RWPE1 (cell line): ENCODE results near the gene PAPPA.

ENCODE experiments used
- CTCF ChIA-PET: fragments of 350-600 bp; sonication (Branson Sonifier 250); formaldehyde crosslinking; extraction: SDS; loops from one replicate; lab custom pipeline; 2021; lab: Yijun Ruan, JAX
- POLR2A ChIA-PET: fragments of 400-600 bp; formaldehyde crosslinking; extraction: SDS; loops from one replicate; lab custom pipeline; 2020; ENCODE audit warnings: antibody characterized with exemption; ENCODE audit not compliant: low non-redundant PET; lab: Yijun Ruan, JAX
- DNase-seq: peaks from one replicate; pipeline ENCODE4 v3.0.0; 2012; ENCODE audit warnings: low spot score
- H3K27ac ChIP-seq: fragments of 450-650 bp; 2 replicates; pipeline ENCODE4 v1.5.1; 2017
- TF ChIP-seq, protein P1 (sequence below): fragments of 450-650 bp; conservative IDR thresholded peaks from 2 replicates; pipeline ENCODE4 v1.5.1; 2017; ENCODE audit warnings: low read depth, mild to moderate bottlenecking

PAPPA gene

DNA sequence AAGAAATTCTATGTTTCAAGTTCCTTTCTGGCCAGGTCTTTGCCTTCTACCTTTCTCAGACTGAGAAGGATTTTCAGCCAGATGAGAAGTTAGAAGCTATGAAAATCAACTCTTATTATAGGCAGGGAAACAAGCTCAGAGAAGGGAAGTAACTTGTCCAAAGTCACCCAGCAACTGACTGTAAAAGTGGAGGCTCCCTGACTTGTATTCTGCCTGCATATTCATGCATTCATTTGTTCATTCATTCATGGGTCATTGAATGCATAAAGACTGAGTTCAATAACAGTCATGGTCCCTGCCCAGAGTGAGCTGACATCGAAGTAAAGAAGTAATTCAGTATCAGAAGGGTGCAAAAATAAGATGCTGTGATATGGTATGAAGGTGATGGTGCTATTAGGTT lies 239.6 kb downstream of the PAPPA start:
- H3K27ac ChIP-seq = no peak overlapping the region
- TF ChIP-seq, protein P1, sequence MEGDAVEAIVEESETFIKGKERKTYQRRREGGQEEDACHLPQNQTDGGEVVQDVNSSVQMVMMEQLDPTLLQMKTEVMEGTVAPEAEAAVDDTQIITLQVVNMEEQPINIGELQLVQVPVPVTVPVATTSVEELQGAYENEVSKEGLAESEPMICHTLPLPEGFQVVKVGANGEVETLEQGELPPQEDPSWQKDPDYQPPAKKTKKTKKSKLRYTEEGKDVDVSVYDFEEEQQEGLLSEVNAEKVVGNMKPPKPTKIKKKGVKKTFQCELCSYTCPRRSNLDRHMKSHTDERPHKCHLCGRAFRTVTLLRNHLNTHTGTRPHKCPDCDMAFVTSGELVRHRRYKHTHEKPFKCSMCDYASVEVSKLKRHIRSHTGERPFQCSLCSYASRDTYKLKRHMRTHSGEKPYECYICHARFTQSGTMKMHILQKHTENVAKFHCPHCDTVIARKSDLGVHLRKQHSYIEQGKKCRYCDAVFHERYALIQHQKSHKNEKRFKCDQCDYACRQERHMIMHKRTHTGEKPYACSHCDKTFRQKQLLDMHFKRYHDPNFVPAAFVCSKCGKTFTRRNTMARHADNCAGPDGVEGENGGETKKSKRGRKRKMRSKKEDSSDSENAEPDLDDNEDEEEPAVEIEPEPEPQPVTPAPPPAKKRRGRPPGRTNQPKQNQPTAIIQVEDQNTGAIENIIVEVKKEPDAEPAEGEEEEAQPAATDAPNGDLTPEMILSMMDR = no peak
- ChIA-PET POLR2A (no interaction called here), CTCF (interaction anchor here (0.6 kb wide), 1 partner anchor 893 kb away, joined by 3 read pairs; no protein-coding TSS in a partner anchor)
- no peak for DNase-seq

DNA sequence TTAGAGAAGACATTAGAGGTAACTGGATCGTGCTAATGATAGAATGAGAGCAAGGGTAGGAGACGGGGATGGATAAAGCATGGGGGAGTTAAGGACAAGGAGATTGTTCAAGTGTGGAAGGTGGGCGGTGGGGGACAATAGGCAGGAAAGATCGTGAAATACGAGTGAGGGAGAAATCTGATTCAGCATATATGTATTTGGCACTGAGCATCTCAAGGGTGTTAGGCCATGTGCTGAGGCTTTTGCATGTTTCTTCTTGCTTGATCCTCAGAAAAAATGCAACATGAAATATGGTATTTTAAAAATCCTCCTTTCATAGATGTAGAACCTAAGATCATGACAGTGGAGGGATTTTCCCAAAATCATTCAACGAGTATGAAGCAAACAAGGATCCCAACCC lies 240.5 kb downstream of the PAPPA start:
- ChIA-PET POLR2A (no interaction called here), CTCF (no interaction called here)
- no peak overlapping the region for H3K27ac ChIP-seq
- no peak for DNase-seq
- TF ChIP-seq, protein P1 = no peak

DNA sequence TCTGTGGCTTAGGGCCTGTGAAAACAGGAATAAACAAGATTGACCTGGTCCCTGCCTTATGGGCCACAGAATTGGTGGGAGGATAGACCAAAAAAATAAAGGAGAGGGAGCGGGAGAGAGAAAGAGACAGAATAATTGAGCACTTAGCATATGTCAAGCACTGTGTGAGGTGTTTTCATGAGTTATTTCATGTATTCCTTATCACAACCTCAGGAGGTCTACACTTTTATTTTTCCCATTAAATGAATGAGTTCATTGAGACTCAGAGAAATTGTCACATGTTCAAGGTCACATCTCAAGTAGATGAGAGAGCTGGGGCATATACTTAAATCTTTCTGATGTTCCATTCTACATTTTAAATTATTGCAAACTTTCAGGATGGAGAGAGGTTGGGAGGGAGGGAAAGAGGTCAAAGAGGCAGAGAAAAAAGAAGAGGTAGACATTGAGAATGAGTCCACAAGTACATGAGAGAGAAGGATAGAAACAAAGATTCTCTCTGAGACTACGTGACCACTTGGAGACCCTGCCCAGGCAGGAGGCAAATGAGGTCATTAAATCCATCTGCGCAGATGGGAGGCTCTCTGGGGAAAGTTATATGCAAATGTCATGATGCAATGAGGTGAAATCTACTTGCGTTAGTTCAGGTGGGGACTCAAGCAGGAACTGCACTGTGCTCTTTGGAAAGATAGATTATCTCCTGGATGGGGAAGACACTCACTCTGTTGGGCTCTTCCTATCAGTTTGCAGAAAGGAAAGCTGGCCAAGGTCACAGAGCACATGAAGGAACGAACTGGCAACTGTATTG lies 241.5 kb downstream of the PAPPA start:
- DNase-seq = no peak
- POLR2A ChIA-PET = no interaction called here
- H3K27ac ChIP-seq = no peak overlapping the region

DNA sequence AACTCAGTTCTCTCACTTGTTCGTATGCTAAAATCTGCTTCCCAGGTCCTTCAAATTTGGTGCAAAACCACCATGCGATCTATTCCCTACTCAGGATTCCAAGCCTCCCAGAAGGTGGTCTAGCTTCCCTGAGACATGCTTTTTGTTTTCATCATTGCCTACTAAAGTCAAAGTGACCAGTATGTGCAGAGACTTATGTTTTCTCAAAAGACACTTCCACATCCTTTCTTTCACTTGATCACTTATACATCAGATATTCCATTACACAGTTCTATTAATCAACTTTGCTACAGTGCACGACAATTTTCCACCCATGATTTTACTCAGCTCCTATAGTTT lies 242.1 kb downstream of the PAPPA start:
- CTCF ChIA-PET = no interaction called here
- H3K27ac ChIP-seq = no peak overlapping the region

More for the DNA sequence above, 241.5 kb downstream of the PAPPA start:
- CTCF ChIA-PET = no interaction called here
- TF ChIP-seq, protein P1 = no peak

DNA sequence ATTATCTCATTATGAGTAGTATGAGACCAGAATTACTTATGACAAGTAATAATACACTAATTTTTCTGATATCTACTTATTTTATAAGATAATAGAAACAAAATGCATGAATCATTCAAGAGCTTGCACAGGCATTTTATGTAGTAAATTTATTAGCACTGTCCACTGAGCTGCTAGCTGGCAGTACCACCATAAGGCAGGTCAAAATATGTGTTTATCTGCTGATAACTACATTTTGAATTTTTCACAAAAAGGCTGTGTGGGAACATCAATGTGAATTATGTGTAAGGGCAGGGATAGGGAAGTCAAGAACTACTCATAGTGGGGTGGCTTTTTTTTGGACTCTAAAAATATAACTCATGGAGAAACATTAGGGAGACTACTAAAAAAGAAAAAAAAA lies 249.6 kb downstream of the PAPPA start:
- no peak for DNase-seq
- POLR2A ChIA-PET = no interaction called here
- no peak overlapping the region for H3K27ac ChIP-seq
- CTCF ChIA-PET = no interaction called here
- TF ChIP-seq, protein P1 = no peak

More for the DNA sequence above, 242.1 kb downstream of the PAPPA start:
- TF ChIP-seq, protein P1 = no peak
- POLR2A ChIA-PET = no interaction called here
- DNase-seq = no peak

DNA sequence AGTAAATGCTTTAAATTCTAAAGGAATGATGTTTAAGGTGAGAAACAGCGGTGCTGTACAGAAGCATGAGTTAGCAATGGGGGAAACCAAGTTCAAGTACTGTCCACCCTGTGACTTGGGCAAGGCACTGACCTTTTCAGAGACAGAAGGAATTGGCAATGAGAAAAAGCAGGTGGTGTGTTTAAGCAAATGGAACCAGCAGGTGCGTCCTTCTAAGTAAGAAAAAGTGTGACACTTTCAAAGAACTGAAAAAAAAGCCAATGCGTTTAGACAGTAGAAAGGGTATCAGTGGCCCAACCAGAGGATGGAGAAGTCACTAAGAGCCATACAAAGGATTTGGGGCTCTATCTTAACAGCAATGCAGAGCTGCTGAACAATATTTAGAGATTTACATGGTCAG lies 250.6 kb downstream of the PAPPA start:
- H3K27ac ChIP-seq = no peak overlapping the region
- CTCF ChIA-PET = interaction anchor here (0.7 to 0.8 kb wide), 2 partner anchors 340 to 770 kb away, joined by 3 read pairs; no protein-coding TSS in a partner anchor
- TF ChIP-seq, protein P1 = no peak
- DNase-seq = no peak
- POLR2A ChIA-PET = no interaction called here
